Parathyroid adenoma (tissue), 2 donors: ENCODE results near the gene PRDM16.

Experiments used
- H2AFZ ChIP-seq: fragments of 300-600 bp; sonication (generic); one replicate; pipeline ENCODE4 v1.7.0; 2017; ENCODE audit warnings: antibody characterized with exemption, mild to moderate bottlenecking
- H3K27ac ChIP-seq: fragments of 300-600 bp; sonication (generic); one replicate; pipeline ENCODE4 v1.7.0; 2017
- H3K27me3 ChIP-seq: fragments of 300-600 bp; sonication (generic); one replicate; pipeline ENCODE4 v1.7.0; 2017; ENCODE audit warnings: low read length; ENCODE audit not compliant: control insufficient read depth, insufficient read depth
- H3K36me3 ChIP-seq: fragments of 300-600 bp; sonication (generic); one replicate; pipeline ENCODE4 v1.7.0; 2017; ENCODE audit warnings: low read length; ENCODE audit not compliant: control insufficient read depth, insufficient read depth
- H3K4me1 ChIP-seq: fragments of 300-600 bp; sonication (generic); one replicate; pipeline ENCODE4 v1.7.0; 2017; ENCODE audit warnings: control low read depth
- H3K4me2 ChIP-seq: fragments of 300-600 bp; sonication (generic); one replicate; pipeline ENCODE4 v1.7.0; 2017; ENCODE audit warnings: low read length
- H3K4me3 ChIP-seq: fragments of 300-600 bp; sonication (generic); one replicate; pipeline ENCODE4 v1.7.0; 2017; ENCODE audit warnings: low read depth, low read length
- H3K79me2 ChIP-seq: fragments of 300-600 bp; sonication (generic); one replicate; pipeline ENCODE4 v1.7.0; 2017; ENCODE audit warnings: control low read depth
- H3K9ac ChIP-seq: fragments of 300-600 bp; sonication (generic); one replicate; pipeline ENCODE4 v1.7.0; 2017; ENCODE audit warnings: mild to moderate bottlenecking
- H3K9me3 ChIP-seq: fragments of 300-600 bp; sonication (generic); one replicate; pipeline ENCODE4 v1.7.0; 2017; ENCODE audit warnings: low read length; ENCODE audit not compliant: control insufficient read depth
- TF ChIP-seq, protein P1 (sequence below): fragments of 300-600 bp; sonication (generic); IDR thresholded peaks from one replicate; pipeline ENCODE4 v1.7.0; 2017; ENCODE audit warnings: antibody characterized with exemption, mild to moderate bottlenecking
- donor health status: primary hyperparathyroidism.

PRDM16 gene

DNA sequence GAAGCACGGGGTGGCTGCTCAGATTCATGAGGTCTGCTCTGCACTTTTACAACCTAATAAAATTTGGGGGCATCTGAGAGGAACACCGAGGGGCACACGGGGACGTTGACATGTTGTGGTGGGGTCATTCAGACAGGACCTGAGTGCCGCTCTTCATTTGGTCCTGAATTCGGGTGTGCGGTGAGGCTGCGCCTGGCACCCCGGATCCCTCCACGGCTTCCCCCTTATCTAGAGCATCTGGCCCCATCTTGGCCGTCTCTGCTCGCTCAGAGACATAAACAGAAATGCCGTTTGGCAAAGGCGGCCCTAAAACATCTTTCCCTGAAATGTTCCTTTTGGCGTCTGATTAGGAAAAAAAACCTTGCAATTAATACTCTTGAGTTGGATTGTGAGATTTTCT is 157.2 kb downstream of the PRDM16 start:
- H3K9ac ChIP-seq: no peak overlapping the region
- H3K9me3 ChIP-seq: no peaks in the 10 kb centered on the region
- no peak overlapping the region for H3K4me3 ChIP-seq
- no peaks in the 10 kb centered on the region for H3K4me1 ChIP-seq
- no peaks in the 10 kb centered on the region for H3K27me3 ChIP-seq
- no peak overlapping the region for H3K4me2 ChIP-seq
- H3K36me3 ChIP-seq: no peaks in the 10 kb centered on the region
- no peak overlapping the region for H3K27ac ChIP-seq
- H3K79me2 ChIP-seq: no peaks in the 10 kb centered on the region
- no peak overlapping the region for H2AFZ ChIP-seq
- TF ChIP-seq, protein P1, sequence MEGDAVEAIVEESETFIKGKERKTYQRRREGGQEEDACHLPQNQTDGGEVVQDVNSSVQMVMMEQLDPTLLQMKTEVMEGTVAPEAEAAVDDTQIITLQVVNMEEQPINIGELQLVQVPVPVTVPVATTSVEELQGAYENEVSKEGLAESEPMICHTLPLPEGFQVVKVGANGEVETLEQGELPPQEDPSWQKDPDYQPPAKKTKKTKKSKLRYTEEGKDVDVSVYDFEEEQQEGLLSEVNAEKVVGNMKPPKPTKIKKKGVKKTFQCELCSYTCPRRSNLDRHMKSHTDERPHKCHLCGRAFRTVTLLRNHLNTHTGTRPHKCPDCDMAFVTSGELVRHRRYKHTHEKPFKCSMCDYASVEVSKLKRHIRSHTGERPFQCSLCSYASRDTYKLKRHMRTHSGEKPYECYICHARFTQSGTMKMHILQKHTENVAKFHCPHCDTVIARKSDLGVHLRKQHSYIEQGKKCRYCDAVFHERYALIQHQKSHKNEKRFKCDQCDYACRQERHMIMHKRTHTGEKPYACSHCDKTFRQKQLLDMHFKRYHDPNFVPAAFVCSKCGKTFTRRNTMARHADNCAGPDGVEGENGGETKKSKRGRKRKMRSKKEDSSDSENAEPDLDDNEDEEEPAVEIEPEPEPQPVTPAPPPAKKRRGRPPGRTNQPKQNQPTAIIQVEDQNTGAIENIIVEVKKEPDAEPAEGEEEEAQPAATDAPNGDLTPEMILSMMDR: no peak

DNA sequence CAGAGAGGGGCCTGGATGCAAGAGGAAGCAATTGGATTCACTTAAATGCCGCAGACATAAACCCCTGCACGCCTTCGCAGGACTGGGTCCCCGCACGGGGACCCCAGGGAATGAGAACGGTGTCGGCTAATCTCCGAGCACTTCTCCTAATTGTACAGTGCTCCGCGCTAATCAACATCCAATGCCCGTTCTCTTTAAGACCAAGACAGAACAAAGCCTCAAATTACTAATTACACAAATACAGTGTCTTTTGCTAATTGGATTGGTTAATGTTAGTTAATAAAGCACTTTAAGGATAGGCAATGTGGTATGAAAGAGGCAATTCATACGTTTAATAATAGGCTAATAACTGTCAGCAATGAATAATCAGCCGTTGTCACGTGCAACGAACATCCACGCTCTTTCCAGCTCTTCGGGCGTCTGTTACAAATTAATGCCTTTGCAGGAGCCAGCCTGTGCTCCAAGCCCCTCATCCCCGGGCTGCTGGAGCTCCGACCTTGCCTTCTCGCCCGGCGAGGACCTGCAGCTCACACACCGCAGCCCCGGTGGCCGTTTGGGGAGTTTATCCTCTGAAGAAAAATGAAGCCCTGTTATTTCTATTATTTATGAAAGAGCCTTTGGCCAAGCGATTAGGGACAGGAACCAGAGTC is 157.8 kb downstream of the PRDM16 start:
- H3K27ac ChIP-seq: no peak overlapping the region
- H3K9me3 ChIP-seq: no peaks in the 10 kb centered on the region
- H3K4me3 ChIP-seq: no peak overlapping the region
- TF ChIP-seq, protein P1: no peak
- no peaks in the 10 kb centered on the region for H3K27me3 ChIP-seq
- H2AFZ ChIP-seq: no peak overlapping the region
- H3K36me3 ChIP-seq: no peaks in the 10 kb centered on the region
- no peaks in the 10 kb centered on the region for H3K79me2 ChIP-seq
- H3K4me1 ChIP-seq: no peaks in the 10 kb centered on the region
- H3K9ac ChIP-seq: no peak overlapping the region
- H3K4me2 ChIP-seq: no peak overlapping the region

DNA sequence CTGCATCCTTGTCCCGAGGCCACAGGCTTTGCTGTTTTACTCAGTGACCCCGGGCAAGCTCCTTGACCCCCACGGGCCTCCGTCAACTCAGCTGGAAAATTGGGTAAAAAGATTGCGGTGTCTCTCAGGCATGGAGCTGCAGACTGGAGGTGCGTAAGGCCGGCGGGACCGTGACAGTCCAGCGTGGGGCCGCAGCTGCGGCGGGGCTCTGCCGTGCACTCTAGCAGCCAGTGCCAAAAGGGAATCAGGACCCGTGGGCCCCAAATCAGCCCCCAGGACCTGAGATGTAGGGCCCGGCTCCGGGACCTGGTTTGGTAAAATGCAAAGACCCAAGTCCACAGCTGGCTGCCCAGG is 158.3 kb downstream of the PRDM16 start:
- Histone ChIP-seq H3K27ac (no peak overlapping the region), H3K79me2 (no peaks in the 10 kb centered on the region), H2AFZ (no peak overlapping the region), H3K9me3 (no peaks in the 10 kb centered on the region), H3K4me3 (no peak overlapping the region), H3K27me3 (no peaks in the 10 kb centered on the region), H3K9ac (no peak overlapping the region), H3K4me2 (no peak overlapping the region), H3K4me1 (no peaks in the 10 kb centered on the region), H3K36me3 (no peaks in the 10 kb centered on the region)
- TF ChIP-seq, protein P1: no peak

DNA sequence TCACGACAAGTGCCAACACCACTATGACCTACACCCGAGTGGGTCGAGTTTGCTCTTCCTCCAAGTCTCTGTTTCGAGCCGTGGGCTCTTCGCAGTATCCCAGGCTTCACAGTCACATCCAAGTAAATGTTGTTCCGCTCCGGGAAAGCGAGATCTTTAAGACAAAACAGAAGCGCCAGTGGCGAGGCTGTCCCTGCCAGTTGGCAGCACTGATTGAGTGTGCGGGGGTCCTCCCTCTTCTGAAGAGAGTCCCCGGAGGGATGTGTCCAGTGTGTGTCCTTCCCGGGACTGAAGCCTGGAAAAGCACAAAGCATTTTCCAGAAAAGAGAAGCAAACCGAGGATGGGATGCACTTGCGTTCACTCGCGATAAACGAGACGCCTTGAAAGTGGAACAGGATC is 158.9 kb downstream of the PRDM16 start:
- Histone ChIP-seq H3K4me1 (no peaks in the 10 kb centered on the region), H3K9ac (no peak overlapping the region), H3K27ac (no peak overlapping the region)

More for the DNA sequence above, 158.9 kb downstream of the PRDM16 start:
- Histone ChIP-seq H3K36me3 (no peaks in the 10 kb centered on the region), H3K4me2 (no peak overlapping the region), H3K79me2 (no peaks in the 10 kb centered on the region), H3K27me3 (no peaks in the 10 kb centered on the region), H3K4me3 (no peak overlapping the region), H2AFZ (no peak overlapping the region), H3K9me3 (no peaks in the 10 kb centered on the region)
- TF ChIP-seq, protein P1: no peak
